NCI-H2081 treated with DMSO at 0.1 percent for 48 hours (cell line): ENCODE data around the gene CLIP3.
"Not testable (repeated sequence)": the region's sequence is repeated elsewhere in the genome, so short reads cannot be mapped to it uniquely, and the experiment has no call there.

ENCODE experiments used
- DNase-seq: peaks from one replicate; lab custom pipeline; 2025; lab: John Stamatoyannopoulos, UW

Gene CLIP3

DNA sequence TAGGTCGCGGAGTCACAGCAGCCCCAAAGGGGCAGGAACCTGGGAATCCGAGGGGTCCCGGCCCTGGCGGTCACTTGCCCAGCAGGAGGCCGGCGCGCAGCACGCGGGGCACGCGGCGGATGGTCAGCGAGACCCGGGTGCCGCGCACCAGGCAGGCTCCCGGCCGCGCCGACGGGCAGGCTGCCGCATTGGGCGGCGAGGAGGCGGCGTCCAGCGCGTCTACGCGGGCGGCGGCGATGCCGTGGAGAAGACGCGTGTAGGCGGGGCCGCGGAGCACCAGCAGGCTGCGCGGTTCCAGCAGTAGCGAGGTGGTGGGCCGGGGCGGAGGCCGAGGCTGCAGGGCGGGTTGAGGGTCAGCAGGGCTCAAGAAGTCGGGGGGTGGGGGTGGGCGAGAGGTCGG lies 23.5 kb downstream of the CLIP3 start:
- no peak for DNase-seq

DNA sequence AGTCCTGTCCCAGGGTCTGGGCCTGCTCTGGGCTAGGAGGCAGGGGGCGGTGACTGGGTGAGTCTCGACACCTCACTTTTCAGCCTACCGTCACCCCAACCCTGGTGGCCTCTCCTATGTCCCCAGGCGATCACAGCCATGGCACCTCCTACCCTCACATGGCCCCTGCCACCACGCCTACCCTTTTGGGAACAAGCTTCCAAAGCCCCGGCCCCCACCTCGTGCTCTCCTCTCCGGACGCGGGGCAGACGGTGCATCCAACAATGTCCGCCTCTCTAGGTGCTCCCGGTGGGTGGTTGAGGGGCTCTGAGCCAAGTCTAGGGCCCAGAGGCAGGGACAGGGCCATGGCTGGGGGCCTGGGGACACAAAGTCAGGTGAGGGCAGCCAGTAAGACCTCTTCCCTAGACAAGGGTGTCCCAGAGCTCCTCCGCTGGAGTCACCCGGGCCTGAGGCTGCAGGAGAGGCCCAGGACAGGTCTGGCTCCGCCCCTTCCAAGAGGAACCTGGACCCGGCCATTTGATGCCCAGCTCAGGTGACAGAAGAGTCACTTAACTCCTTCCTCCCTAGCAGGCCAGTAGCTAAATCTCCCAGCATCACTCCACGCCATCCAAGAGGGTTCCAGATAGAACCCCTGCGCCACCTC lies 24.2 kb downstream of the CLIP3 start, which contains the start of gene SYNE4:
Gene SYNE4 (minus strand): TSS at position 478 of the 643 bp plus-strand sequence. CDS start 132 bp downstream, at position 346.
- no peak for DNase-seq

DNA sequence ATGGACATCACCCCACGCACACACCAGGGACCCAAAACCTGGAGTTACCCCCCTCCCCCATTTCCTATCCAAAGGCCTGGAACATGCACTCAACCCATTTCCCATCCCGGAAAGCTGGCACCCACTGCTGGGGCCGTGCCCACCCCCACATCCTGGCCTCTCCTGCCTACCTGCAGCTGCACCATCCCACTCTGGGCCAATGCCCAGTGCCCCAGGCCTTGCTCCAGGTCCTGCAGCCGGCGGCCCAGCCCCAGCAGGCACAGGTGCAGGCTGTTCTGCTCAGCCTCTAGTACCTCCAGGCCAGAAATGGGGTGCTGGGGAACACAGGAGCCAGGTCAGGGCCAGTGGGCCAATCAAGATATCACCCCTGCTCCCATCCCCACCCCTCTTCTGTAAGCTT lies 25.7 kb downstream of the CLIP3 start:
- no peak for DNase-seq

DNA sequence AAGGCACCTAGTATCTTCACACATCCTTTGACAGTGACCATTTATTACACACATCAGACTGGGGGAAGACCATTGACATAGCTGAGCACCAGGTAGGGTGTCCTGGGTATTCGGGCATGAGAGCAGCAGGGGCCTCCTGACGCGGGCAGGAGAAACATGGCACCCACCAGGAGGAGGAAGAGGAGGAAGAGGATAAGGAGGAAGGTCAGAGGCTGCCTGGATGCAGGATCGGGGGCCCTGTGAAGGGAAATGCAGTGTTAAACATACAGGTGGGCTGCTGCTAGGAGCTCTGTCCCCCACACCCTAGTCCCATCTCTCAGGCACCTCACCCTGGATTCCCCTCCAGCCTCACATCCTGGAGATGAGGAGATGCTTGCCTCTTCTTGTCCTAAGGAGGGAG lies 29.4 kb downstream of the CLIP3 start:
- no peak for DNase-seq

GRCh38 chr19:36001605-36002004 lies 31.1 kb downstream of the CLIP3 start:
- DNase-seq = no peak

- DNase-seq = no peak
Measured at GRCh38 chr19:35996777-35997176, 35.9 kb downstream of the CLIP3 start.

DNA sequence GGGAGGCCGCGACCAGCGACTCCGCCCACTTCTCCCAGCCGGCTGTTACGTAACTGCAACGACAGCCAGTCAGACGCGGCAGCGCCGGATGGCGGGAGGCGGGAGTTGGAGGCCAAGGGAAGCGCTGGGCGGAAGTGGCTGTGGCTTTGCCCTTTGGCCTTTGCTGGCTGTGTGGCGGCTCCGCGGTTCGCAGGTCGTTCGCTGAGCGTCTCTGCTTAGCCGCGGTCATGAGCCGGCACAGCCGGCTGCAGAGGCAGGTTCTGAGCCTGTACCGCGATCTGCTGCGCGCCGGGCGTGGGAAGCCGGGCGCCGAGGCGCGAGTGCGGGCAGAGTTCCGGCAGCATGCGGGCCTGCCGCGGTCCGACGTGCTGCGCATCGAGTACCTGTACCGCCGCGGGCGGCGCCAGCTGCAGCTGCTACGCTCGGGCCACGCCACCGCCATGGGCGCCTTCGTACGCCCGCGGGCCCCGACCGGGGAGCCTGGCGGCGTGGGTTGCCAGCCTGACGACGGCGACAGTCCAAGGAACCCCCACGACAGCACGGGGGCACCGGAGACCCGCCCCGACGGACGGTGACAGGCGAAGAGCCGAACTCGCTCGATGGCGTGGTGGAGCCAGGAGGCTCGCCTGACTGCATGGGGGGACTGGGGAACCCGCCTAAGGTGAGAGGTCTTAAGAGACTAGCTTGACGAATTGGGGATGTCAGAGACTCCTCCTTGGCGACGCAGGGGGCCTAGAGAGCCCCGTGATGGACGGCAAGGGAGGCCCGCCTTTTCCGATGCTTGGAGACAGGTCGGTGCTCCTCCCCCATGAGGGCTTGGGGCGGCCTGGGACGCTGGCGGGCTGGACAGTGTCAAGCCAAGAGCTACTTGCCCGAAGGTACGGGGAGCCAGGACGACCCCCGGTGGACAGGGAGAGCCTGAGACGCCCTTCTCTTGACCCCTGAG lies 37.4 kb downstream of the CLIP3 start, which contains the start of gene SDHAF1:
Gene SDHAF1 (plus strand): TSS at position 141 of the 946 bp plus-strand sequence. CDS start 87 bp downstream, at position 228.
- peak; percentile 55 for DNase-seq

DNA sequence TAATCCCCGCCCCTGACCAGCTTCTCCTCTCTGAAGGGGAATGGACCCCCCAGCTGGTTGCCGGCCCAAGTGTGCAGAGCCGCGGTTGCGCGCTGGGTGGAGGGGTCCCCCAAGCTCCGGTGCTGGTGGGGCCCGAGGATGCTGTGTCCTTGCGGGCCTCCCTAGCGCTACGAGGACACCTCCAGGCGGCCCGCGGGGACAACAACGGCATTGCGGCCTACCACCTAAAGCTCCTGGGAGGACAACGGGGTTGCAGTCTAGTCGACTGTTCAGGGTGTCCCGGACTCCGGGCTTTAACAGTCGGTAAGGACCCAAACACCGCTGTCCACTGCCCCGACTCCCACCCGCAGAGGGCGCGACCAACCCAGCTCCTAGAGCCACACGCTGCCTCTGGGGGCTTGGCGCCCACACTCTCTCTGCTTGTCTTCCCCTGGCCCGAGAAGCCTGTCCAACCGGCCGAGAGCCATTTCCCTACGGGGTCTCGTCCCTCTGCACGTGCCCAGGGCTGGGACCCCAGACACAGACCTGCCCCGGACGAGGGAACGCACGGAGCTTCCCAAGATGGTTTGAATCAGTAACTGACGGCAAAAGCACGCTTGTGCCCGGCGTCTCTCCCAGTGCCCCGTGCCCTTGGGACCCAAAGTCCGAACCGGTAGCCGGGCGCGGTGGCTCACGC lies 38.6 kb downstream of the CLIP3 start:
- DNase-seq = no peak

DNA sequence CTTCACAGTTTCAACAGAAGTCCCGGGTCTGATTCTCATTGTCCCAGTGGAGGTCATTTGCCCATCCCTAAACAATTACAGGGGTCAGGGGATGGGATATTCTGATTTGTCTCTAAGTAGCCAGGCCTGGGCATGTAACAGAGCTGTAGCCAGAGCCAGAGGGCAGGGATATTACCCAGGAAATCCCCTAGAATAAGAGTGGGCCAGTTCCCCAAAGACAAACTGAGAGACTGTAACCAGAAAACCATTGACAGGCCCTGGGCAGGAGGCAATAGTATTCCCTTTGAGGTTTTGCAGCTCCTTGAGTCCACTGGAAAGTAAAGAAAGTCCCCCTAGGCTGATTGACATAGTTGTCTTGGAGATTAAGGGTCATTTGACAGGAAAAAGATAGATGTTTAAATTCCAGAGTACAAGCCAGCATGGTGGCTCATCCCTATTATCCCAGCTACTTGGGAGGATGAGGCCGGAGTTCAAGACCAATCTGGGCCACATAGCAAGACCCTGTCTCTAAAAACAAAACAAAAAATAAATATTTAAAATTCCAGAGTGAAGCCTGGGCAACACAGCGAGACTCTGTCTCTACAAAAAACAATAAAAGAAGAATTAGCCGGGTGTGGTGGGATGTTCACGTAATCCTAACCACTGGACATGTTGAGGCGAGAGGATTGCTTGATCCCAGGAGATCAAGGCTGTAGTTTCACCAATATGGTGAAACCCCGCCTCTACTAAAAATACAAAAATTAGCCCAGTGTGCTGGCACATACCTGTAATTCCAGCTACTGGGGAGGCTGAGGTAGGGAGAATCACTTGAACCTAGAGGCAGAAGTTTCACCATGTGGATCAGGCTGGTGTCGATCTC lies 39.5 kb downstream of the CLIP3 start:
- no peak for DNase-seq

- no peak for DNase-seq
Measured at GRCh38 chr19:35991731-35992450, 40.8 kb downstream of the CLIP3 start.

- DNase-seq = no peak
Measured at GRCh38 chr19:35990771-35991730, 41.6 kb downstream of the CLIP3 start.

DNA sequence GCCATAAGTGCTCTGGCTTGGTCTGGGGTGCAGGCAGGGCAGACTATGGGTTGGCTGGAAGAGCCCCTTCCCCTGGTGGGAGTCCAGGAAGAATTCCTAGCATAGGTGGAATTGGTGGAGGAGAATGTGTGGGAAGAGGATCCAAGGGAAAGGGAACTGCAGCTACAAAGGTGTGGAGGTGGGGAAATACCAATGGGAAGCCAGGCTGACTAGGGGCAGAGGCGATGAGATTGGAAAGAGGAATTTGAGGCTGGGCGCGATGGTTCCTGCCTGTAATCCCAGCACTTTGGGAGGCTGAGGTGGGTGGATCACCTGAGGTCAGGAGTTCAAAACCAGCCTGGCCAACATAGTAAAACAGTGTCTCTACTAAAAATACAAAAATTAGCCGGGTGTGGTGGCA lies 42.5 kb downstream of the CLIP3 start:
- DNase-seq = no peak

- no peak for DNase-seq
Measured at GRCh38 chr19:35988824-35989223, 43.8 kb downstream of the CLIP3 start.

DNA sequence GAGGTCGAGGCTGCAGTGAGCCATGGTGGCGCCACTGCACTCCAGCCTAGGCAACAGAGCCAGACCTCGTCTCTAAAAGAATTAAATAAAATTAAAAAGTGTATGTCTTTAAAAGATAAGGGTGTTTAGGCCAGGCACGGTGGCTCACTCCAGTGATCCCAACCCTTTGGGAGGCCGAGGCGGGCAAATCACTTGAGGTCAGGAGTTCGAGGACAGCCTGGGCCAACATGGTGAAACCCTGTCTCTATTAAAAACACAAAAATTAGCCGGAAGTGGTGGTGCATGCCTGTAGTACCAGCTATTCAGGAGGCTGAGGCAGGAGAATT lies 45.1 kb downstream of the CLIP3 start:
- no peak for DNase-seq

DNA sequence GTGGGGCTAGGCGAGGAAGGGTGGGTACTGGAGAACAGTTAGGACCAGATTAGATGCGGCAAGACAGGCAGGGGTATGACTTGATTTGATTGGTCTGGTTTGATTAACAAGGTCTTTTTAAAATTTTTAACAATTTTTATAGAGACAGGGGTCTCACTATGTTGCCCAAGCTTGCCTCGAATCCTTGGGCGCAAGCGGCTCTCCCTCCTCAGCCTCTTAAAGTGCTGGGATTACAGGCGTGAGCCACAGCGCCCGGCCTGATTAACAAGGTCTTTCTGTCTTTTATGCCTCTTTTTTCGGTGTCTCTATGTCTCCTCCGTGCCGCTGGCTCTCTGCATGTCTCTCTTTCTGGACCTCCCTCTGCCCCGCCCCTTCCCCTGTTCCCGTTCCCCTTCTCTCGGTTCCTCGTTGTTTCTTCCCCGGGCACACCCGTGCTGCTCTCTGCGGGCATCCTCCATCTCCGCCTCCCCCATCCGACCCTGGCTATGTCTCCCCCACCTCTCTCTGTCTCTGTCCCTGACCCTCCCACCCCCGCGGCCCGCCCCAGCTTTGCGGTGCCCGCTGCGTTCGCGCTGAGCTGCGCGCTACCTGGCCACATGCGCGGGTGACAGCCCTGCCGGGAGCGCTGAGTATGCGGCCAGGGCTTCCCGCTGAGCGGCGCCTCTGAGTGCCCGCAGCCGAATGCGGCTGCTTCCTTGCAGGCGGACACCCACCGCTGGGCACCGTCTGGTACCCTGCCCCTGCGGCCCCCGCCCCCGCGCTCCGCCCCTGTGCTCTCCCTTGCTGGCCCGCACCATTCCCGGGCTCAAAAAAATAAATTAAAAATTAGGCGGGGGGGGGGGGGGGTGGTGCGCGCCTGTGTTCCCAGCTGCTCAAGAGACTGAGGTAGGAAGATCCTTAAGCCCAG lies 45.8 kb downstream of the CLIP3 start:
- no peak for DNase-seq

DNA sequence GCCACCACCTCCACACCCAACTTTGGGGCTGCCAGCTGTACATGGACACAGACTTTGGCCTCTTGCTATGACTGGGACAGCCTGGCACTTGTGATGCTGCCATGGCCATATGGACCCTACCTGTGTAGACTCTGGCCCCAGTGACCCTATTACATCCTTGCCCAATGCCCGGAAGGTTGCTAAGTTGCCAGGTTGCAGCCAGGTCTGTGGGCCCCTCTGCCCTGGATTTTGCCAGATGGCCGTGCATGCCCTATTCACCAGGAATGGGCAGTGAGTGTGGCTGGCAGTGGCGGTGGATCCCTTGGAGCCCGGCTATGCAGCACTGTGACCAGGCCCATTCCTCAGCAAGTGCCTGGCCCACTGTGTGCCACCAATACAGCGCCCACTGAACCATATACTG lies 46.6 kb downstream of the CLIP3 start:
- DNase-seq = no peak

DNA sequence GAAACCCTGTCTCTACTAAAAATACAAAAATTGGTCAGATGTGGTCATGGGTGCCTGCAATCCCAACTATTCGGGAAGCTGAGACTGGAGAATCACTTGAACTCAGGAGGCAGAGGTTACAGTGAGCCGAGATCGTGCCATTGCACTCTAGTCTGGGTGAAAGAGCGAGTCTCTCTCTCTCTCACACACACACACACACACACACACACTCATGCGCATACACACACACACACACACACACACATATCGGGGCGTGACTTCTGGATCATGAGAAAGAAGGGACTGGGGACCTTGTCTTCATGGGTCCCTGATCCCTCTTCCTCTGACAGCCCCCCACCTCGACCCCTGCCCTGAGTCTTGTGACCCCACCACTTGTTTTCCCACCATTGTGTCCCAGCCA lies 49.5 kb downstream of the CLIP3 start:
- no peak for DNase-seq

DNA sequence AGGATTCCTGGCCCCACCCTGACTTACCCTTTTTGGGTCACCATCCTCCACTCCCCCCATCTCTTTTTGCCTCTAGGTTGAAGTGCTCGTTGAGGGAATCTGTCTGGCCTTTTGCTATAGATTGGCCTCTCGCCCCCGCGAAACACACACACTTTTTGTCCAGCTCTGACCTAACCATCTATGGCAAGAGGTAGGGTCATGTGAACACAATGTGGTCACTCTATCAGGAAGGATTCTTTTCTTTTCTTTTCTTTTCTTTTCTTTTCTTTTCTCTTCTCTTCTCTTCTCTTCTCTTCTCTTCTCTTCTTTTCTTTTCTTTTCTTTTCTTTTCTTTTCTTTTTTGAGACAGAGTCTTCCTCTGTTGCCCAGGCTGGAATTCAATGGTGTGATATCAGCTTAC lies 51.7 kb downstream of the CLIP3 start:
- DNase-seq = not testable (repeated sequence)

DNA sequence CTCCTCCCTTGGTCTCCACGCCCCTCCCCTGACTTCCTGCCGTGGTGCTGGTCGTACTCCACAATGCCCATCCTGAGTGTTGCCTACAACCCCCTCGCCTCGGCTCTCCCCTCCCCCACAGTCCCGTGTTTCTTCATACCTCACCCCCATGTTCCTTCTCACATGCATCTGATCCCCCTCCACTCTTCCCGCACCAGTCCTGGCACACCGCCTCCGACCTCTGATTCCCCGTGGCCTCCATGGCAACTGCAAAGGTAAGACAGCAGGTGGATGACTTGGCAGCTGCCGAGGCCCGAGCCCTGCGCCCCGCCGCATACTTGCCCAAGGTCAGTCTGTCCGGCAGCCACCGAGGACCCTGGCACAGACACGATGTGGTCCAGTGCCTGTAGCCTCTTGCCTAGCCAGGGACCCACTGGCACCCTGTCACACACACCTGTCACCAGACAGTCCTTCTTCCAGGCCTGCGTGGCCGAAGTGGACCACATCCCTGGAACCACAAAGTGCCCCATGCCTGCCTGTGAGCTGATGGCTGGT lies 53.8 kb downstream of the CLIP3 start:
- DNase-seq = no peak
